GM18870 (cell line): Measurements from ENCODE around the gene TP53.
"Not testable (repeated sequence)": the region's sequence is repeated elsewhere in the genome, so short reads cannot be mapped to it uniquely, and the experiment has no call there.

ENCODE experiments used
- ATAC-seq: cut with Tn5 transposase; IDR thresholded peaks from one replicate; pipeline ENCODE4 v1.9.1; 2021; ENCODE audit warnings: moderate library complexity; ENCODE audit not compliant: unreplicated experiment

The TP53 gene

GRCh38 chr17:7677388-7678067 is 9.8 kb downstream of the TP53 start:
- ATAC-seq, result no peak

DNA sequence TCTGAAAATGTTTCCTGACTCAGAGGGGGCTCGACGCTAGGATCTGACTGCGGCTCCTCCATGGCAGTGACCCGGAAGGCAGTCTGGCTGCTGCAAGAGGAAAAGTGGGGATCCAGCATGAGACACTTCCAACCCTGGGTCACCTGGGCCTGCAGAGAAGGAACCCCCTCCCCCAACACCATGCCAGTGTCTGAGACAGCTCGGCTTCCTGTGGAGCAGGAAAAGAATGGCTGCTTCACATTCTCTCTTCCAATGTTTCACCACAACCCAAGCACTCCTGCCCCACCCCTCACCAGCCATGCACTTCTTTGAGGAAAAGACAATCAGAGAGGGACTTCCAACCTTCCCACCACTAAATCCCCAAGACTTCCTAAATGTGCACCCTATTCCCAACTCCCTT is 10.8 kb downstream of the TP53 start:
- no peak for ATAC-seq

DNA sequence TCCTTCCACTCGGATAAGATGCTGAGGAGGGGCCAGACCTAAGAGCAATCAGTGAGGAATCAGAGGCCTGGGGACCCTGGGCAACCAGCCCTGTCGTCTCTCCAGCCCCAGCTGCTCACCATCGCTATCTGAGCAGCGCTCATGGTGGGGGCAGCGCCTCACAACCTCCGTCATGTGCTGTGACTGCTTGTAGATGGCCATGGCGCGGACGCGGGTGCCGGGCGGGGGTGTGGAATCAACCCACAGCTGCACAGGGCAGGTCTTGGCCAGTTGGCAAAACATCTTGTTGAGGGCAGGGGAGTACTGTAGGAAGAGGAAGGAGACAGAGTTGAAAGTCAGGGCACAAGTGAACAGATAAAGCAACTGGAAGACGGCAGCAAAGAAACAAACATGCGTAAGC is 12.4 kb downstream of the TP53 start:
- no peak for ATAC-seq

- ATAC-seq, result no peak
These were observed 14.1 kb downstream of the TP53 start for GRCh38 chr17:7673239-7673638.

DNA sequence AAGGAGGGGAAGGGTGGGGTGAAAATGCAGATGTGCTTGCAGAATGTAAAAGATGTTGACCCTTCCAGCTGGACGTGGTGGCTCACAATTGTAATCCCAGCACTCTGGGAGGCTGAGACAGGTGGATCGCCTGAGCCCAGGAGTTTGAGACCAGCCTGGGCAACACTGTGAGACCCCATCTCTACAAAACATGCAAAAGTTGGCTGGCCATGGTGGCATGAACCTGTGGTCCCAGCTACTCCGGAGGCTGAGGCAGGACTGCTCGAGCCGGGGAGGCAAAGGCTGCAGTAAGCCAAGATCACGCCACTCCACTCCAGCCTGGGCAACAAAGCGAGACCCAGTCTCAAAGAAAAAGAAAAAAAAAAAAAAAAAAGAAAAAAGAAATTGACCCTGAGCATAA is 18.8 kb downstream of the TP53 start:
- no peak for ATAC-seq

- ATAC-seq, result no peak
These were observed 19.5 kb downstream of the TP53 start for GRCh38 chr17:7667656-7668406.

DNA sequence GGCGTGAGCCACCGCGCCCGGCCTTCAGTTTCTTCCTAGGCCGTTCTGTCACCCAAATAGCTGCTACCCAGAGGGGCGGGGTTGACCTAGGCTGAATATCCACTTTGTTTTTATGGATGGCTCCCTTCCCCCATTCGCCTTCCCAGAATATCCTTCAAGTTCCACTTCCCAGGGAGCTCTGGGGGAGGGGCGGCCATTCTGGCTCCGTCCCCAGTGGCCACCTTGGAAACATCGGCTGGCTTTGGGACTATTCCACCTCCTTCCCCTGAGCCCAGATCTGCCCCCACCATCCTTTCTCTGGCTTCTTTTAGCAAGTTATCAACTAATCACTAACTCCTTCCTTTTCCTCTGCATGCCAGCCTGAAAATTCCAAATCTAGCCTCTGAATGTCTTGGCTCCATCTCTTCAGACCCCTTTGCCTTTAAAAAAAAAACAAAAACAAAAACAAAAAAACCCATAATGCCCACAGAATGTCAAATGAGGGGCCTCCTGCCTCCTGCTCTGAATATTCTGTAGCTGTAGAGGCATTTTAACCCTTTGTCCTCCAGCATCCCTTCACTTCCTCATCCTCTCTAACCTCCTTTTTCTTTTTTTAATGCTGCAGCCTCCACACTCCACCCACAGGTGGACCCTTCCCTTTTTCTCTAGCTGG is 30.2 kb downstream of the TP53 start:
- ATAC-seq, result no peak

DNA sequence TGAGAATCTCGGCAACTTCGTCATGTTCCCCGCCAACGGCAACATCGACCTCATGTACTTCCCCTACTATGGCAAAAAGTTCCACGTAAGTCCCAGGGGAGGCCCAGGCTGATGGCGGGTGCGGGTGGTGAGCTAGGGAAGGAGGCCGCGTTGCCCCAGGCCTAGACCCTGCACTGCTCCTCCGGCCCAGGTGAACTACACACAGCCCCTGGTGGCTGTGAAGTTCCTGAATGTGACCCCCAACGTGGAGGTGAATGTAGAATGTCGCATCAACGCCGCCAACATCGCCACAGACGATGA is 31.8 kb downstream of the TP53 start:
- ATAC-seq, result no peak

GRCh38 chr17:7654832-7655540 is 32.3 kb downstream of the TP53 start:
- ATAC-seq, result no peak

DNA sequence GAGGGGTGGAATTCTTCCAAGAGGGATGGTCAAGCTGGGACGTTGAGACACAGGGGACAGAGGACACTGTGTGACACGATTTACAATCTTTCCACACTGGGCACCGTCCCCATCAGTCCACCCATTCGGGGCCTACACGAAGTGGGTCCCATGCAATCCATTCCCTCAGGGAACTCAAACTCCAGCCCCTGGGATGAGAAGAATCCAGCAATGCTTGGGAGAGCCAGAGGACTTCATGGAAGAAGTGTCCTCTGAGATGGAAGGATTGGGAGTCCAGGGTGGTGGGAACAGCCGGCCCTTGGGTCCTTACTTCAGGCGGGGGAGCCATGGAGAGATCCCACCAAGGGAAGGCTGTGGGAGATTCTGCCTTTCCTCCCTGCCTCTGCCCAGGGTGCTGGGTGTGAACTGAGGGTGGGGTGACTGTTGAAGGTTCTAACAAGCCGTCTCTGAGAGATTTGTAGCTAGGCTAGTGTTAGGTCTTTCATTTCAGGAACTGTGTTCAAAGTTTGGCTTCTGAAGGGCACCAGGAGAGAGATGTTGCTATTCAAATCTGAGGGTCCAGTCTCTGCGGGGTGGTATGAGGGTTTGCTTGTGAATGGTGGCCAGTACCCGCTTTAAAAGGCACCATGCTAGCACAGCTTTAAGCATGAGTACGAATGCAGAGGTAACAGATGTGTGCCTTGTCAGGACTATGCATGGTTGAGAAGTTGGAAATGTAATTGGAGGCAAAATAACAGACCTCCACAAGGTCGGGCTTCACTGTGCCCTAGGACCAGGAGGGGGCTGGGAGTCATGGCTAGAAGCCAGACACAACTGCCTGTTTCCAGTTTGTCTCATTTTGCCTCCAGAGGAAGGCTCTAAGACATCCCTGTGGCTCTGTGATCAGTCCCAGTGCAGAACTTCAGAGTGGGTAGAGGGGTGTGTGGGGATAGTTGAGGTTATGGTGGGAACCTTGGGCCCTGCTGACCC is 34.6 kb downstream of the TP53 start:
- ATAC-seq, result no peak

- ATAC-seq, result no peak
These were observed 35.5 kb downstream of the TP53 start for GRCh38 chr17:7651665-7652387.

- no peak for ATAC-seq
These were observed 36.1 kb downstream of the TP53 start for GRCh38 chr17:7651097-7651664.

DNA sequence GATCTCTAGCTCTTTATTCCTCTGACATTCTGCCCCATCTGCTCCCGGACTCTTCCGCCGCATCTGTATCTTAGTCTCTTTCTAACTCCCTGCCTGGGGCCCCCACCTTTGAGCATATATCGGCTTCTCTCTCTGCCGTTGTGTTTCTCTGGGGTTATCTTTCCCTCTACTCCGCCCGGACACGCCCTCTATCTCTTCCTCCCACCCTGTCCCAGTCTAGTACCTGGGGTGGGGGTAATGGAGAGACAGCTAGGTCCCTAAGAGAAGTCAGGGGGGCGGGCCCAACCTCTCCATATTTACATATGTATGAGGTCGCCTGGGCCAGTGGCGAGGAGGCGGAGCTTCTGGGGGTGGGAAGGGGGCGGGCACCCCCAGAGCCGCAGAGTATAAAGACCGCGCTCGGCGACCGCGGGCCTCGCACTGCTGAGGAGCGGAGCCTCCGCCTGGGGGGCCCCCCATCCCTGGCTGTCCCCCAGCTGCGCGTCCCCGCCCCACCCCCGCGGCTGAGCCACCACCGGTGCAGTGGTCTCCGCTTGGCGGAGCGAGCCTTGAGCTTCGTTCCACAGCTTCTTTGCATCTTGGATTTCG is 36.7 kb downstream of the TP53 start, which contains the start of gene ATP1B2:
ATP1B2 (plus strand) TSS at position 418 of the 588 bp plus-strand sequence. CDS start 593 bp downstream, outside the sequence.
- ATAC-seq, result no peak

- ATAC-seq, result no peak
These were observed 40.3 kb downstream of the TP53 start for GRCh38 chr17:7647018-7647417.

DNA sequence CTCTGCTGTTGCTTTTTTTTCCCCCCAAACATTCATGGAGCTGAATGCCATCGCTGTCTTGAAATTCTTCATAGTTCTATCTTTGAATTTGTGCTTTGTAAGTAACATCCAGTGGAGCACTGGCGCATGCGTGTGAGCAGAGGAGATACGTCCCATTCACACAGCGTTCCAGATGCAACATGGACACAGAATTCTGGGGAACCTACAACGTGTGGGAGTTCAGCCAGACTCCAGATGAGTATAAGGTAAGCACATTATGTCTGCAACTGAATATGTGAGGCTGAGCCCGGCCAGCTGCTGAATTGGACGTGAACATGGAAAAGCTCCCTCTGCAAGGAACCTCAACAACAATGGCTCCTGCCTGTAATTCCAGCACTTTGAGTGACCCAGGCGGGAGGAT is 40.8 kb downstream of the TP53 start:
- no peak for ATAC-seq

DNA sequence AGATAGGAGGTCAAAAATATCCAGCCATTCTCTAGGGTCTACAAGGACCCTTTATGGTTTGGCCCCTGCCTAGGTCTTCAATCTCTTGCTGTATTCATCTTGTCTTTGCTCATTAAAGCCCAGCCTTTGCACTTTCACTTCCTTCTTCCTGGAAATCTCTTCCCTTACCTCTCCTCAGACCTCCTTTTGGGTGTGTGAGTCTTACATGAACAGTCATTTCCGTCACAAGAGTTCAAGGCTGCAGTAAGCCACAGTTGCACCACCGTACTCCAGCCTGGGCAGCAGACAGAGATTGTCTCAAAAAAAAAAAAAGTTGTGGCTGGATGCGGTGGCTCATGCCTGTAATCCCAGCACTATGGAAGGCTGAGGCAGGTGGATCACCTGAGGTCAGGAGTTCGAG is 42.5 kb downstream of the TP53 start:
- ATAC-seq, result no peak

GRCh38 chr17:7641635-7642034 is 45.7 kb downstream of the TP53 start:
- ATAC-seq, result not testable (repeated sequence)

DNA sequence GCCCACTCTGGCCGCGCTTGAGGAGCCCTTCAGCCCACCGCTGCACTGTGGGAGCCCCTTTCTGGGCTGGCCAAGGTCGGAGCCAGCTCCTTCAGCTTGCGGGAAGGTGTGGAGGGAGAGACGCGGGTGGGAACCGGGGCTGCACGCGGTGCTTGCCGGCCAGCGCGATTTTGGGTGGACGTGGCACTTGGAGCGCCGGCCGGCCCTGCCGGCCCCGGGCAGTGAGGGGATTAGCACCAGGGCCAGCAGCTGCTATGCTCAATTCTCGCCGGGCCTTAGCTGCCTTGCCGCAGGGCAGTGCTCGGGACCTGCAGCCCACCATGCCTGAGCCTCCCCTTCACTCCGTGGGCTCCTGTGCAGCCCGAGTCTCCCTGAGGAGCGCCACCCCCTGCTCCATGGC is 46.5 kb downstream of the TP53 start:
- no peak for ATAC-seq

DNA sequence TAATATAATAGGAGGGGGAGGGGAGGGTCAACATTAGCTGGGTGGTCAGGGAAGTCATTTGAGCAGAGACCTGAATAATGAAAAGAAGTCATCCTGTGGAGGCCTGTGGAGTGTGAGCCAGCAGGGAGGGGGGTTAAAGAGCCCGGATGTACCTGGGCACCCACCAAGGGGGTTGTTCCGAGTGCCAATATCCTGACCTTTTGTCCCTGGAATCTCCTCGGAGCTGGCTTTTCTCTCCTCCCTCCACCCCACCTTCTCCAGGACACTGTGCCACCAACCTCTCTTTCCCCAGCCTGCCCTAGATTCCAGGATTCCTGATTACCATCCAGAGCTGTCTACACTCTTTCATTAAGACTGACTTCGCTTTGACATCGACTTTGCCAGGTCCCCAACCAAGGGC is 51.1 kb downstream of the TP53 start:
- no peak for ATAC-seq
